DLD1 (cell line): ENCODE data around the gene SLC22A23.

Experiments
- in situ Hi-C: cut with HindIII; loops from 2 replicates; pipeline ENCODE4 v1.10.0; 2017; ENCODE audit warnings: low sequenced_read_pairs

SLC22A23 gene

DNA sequence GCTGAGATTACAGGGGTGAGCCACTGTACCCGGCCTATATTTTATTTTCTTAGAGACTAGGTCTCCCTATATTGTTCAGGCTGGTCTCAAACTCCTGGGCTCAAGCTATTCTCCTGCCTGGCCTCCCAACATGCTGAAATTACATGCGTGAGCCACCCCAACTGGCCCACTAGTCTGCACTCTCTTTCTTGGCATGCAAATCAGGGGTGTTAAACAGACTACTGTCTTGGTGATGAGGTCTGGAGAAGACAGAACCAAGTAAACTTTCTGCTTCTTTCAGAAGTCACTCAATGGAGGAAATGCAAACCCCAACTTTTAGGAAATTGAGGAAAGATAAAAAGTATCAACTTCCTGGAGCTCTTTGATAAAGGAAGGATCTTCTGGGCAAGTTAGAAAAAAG, 221.4 kb downstream of the SLC22A23 start:
- in situ Hi-C loops, result no loop called here

DNA sequence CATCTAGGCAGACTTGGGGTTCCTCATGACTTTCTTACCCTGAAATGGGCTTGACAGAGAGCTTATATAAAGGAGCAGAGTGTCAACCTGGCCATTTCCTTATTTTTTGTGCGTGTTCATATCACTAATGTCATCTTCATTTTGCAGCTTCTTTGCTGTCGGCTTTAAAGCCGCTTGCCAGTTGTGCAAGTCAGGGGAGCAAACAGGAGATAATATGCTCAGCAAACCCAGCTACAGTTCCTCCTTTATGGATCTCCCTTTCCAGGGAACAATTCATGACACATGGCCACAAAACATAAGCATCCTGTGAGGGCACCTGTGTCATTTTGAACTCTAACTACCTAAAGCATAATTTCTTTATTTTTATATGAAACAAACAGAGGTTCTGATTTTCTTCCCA, 222.9 kb downstream of the SLC22A23 start:
- in situ Hi-C loops, result no loop called here

DNA sequence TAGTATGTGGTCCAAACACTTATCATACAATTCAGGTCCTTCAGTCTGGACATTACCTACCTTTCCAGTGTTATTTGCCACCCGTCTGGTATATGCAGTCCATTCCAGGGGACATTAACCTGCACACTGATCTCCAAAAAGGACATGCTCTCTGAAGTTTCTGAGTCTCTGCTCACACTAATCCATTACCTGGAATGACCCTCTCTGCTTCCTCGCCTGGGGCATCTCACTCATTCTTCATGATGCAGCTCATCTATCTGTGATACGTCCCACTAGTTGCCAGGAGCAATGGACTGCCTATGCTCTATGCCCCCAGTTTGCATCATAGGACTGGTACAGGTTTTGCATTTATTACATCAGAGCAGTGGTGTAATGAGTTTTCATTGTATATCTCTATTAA, 223.5 kb downstream of the SLC22A23 start:
- in situ Hi-C loops, result no loop called here

DNA sequence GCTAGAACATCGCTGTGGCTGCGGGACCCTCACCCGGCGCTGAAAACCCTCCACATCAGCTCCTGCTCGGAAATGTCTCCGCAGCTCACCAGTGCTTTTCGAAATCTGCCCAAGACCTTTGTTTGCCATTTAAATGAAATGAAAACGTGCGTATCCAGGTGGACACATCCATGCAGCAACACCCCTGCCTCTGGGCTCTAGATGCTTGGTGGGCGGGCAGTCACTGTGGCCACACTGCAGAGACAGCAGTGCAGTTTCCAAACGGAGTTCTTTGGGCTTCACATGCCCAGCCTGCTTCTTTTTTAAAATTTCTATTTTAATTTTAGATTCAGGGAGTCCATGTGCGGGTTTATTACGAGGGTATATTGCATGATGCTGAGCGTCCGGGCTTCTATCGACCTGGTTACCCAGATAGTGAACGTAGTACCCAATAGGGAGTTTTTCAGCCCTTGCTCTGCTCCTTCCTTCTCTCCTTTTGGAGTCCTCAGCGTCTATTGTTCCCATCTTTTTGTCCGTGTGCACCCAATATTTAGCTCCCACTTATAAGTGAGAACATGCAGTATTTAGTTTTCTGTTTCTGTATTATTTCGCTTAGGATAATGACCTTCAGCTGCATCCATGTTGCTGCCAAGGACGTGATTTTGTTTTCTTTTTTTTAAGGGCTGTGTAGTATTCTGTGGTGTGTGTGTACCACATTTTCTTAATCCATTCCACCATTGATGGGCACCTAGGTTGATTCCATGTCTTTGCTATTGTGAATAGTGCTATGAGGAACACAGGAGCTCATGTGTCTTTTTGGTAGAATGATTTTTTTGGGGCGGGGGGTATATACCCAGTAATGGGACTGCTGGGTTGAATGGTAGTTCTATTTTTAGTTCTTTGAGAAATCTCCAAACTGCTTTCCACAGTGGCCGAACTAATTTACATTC, 224.6 kb downstream of the SLC22A23 start:
- in situ Hi-C loops, result no loop called here

DNA sequence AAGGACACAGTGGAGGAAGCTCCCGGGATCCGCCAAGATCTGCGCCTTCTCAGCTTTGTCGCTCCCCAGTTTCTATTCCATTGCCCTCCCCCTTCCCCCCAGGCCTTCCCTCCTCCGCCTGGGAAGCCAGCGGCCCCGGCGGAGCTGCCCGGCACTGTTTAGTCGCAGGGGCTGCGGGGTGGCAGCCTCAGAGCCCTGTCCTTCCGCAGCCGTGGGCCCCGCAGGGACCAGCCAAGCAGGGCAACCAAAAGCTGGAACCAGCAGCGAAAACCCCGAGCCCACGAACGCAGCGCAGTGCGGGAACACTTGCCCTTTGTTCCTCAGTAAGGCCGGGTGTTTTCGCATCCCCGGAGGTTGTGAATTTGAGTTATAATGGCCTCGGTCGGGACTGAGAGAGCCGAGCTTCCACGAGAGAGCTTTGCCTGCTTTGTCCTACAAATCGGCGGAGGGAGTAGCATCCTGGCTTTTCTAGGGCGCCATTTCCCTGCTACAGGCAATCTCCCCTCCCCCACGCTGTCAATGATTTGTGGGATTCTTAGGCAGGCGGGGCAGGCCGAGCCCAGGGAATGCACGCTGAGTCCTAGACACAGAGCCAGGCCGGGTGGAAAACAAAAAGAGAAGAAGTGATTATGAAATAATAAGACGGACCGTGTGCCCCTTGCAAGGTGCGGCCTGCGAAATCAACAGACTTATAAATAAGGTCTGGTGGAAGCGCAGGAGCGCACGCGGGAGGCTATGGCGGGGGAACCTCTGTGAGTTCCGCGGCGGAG, 225.4 kb downstream of the SLC22A23 start:
- in situ Hi-C loops, result no loop called here

DNA sequence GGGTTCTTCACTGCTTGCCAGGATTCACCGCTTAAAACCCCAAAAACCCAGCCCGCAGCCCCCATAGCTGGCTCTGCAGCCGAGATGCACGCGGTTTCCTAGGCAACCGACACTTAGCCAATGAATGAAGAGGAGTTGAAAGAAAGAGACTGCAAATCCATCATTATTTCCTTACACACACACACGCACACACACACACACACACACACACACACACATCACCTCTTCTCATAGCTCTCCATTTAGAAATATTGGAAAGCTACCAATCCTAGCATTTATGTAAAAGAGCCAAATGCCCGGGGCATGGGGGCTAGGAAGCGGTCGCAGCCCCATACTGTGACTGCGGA, 226.0 kb downstream of the SLC22A23 start:
- in situ Hi-C loops, result no loop called here

DNA sequence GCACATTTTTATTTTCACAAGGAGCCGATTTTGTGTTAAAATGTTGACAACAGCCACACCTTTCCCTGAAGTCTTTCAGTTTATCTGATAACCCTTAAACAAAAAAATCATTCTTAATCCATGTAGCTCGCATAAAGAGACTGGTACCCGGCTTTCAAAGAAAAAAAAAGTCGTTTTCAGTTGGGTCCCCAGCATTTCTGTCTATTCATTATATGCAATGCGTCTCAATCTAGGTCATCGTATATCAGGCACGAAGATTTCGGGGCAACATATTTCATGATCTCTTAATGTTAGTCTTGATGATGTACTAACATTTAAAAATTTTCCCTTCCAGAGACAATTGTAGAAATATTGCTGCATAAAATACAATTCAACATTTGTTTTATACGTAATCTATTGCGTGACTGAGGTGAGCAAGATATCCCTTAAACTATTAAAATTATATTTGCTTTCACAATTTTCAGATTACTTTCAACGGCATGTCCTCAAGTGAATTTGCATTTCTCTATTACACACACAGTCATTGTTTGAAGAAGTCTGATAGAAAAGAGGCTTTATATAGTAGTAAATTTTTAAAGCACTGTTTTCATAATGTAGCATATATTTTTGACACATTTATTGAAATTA, 226.5 kb downstream of the SLC22A23 start:
- in situ Hi-C loops, result no loop called here

DNA sequence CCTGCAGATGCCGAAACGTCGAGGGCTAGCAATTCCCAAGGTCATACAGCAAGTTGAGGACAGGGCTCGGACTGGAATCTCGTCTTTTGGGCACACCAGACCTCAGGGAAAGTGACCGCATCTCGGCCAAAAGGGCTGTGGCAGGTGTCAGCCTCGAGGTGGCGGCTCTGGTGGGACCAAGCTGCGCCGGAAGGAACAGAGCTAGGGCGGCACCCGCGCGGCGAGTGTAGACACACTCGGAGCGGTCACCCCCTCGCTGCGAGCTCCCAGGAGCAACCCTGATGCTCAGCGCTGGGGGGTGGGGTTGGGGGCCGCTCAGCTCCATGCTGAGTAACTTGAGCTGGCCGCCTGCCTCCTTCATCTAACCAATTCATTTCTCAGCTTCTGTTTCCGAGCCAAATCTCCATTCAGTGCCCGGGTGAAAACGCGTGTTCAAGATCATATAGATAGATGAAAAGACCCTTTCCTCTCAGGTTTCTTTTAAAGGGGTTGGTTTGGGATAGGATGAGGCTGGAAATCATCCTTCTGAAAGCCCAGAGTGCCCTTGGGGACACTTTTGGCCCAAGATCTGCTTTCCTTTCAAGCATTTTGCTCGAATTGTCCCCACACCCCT, 227.2 kb downstream of the SLC22A23 start:
- in situ Hi-C loops, result no loop called here

DNA sequence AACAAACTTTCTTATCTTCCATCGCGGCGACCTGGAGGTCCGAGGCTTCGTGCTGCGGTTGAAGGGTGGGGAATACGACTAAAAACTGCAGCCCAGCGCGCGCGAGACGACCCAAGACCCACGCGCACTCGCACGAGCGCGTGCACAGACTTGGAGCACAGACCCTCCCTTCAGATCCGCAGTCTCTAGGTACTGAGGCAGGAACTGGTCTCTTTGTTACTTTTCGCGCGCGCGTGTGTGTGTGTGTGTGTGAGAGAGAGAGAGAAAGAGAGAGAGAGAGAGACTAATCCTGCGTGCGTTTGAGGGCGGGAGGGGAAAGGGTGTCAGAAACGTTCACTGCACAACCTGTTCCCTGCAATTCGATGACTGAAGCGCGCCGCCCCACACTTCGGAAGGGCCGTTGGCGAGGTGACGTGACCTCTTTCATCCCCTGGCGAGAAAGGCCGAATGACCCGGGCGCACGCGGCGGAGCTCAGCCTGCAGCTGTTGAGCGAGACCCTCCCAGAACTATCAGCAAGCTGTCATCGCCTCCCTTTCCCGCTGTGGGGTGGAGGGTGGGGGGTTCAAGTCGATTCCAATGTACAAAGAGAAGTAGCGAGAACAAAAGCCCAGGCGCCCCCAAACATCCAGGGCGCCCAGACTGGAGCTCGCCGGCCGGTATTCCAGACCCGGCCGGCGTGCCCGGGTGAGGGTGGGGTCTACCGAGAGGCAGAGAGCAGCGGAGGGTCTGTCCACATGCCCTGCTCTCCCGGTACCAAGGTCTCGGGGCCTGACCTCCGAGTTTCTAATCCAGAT, 227.9 kb downstream of the SLC22A23 start:
- in situ Hi-C loops, result no loop called here

DNA sequence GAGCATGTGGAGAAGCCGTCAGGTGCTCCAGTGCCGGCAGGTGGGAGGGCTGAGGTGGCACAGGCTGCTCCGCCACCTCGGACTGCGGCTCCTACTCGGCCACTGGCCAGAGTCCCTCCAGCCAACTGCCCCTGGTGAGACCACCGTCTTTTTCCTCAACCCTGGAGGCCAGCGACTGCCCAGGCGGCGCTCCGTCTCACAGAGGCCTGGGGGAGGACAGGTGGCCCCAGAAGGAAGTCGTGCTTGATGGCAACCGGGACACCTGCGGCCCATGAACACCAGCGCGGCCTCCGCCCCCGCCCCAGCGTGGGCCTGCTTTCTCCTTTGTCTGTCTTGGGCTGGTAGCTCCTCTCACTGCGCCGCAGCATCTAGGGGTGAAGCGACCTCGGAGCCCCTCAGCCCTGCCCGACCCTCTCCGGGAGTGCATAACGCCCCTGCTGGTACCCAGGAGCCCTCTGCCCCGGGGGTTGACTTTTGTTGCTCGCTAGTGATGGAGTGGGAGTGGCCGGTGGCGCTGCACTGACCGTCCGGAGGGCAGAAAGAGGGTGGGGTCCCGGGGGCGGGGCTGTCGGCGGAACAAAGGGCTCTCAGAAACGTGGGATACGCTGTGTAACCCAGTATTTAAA, 228.7 kb downstream of the SLC22A23 start:
- in situ Hi-C loops, result no loop called here

DNA sequence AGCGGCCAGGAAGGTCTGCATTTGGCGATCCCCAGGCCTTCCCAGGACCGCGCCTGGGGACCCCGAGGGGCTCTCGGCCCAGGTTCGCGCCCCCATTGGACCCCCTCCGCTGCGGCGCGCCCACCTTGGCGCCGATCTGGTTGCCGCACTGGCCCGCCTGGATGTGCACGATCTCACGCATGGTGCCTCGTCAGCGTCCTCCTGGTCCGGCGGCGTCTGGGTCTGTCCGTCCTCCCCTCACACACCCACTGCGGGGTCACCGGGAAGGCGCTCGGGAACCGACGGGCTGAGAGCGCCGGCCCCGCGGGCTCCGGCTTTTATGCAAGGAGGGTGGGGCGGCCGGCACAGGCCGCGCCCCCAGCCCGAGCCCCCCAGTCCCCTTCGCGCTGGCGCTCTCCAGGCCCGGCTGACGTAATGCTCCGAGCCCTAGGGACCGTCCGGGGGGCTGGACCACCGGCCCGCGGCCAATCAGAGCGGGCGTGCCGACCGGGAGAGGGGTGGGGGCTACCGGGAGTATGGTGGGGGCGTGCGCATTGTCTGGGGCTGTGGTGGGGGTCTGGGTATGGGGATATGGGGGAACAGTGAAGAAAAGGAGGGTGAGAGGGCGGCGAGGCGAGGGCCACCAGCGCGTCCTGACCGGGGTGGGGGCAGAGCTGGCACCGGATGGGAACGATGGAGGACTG, 229.3 kb downstream of the SLC22A23 start, which contains the start of gene TUBB2B:
Gene TUBB2B, minus strand, starts transcription at position 291 of the 683 bp plus-strand sequence. Its CDS starts 110 bp downstream, at position 181.
- in situ Hi-C loops, result no loop called here

DNA sequence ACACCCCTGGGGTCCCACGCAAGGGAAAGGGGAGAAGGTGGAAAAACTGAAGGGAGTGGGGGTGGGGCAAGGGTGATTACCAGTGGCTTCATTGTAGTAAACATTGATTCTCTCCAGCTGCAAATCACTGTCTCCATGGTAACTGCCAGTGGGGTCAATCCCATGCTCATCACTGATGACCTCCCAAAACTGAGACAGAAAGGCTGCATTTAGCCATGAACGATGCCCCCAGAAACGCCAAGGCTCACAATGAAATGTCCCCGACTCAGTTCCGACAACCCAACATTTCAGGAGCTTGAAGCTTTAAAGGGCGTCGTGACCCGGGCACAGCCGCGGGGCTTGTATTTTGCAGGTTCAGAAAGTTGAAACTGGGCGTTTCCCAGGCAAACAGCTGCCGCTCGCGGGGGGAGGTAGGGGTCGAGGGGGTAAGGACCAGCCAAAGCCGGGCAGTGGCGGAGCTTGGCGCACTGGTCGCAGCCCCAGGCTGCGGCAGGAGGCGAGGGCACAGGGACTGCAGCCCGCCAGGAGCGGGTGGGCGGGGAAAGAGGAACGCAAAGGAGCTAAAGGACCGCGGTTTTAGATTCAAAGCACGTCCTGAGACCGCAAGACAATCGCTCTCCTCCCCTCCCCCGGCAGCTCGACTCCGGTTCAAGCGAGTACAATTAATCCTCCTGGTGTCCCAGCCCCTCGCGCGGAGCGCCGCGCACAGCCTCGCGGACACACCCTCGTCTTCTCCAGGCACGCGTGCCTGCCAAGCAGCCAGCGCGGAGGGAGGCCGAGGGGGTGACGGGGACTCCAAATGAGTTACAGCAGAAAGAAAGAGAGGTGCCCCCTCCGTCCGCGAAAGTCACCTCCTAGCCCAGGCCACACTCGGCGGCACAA, 230.1 kb downstream of the SLC22A23 start:
- in situ Hi-C loops, result no loop called here

DNA sequence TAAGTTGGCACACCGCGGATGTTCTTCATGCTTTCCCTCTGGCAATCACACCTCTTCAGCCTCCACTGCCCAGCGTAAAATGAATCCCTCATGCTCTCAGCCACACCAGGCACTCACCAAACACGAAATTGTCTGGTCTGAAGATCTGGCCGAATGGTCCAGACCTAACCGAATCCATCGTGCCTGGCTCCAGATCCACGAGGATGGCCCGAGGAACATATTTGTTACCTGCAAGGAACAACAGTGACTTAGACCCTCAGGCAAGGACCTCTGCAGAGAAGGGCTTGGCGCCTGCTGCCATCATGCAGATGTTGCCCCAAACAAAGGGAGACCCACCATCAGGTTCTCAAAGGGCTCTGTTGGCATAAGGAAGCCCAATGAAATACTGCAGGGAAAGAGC, 230.8 kb downstream of the SLC22A23 start:
- in situ Hi-C loops, result no loop called here

DNA sequence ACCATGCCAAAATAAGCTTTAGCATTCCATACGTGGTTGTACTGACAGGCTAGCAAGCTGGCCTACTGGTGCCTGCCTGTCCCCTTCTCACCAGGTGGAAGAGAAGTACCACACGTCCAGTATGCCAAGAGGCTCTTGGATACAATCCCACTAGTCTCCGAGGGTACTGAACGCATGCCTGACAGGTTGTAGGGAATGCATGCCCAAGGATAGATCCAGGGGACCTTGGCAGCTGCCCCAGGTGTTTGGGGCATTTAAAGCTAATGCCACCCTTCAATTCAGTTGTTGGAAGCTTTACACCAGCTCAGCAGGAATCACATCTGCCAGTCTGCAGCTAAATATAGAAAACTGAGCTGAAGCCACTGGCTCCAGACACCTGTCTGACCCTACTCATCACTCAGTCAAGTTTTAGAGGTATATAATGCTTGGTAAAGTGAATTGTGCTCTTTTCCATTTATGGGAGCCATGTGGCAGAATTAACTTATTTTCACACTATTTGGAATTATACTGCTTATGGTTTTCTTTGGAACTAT, 234.3 kb downstream of the SLC22A23 start:
- in situ Hi-C loops, result no loop called here

DNA sequence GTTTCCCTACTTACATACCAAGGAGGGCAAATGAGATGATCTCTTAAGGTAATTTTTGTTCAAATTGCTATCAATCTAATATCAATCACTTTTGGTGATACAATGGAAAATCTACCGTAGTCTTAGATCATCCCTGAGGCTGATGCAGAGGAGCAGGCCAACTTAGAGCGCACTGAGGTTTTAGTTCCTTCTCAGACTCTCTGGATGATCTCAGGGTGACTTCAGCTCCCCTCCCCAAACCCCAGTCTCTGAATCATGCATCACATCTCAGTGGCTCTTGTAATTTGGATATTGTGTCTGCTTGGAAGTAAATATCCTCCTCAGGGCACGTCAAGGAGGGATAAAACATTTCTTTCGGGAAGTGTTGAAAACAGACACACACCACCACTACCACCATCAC, 235.3 kb downstream of the SLC22A23 start:
- in situ Hi-C loops, result no loop called here

DNA sequence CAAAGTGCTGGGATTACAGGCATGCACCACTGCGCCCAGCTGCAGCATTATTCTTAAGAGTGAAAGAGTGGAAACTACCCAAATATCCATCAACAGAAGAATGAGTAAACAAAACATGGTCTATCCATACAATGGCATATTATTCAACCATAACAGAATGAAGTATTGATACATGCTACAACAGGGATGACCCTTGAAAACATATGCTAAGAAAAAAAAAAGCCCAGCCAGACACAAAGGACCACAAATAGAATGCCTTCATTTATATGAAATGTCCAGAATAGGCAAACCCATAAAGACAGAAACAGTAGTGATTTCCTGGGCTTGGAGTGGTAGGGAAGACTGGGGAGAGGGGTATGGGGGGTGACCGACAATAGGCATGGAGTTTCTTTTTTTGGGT, 236.5 kb downstream of the SLC22A23 start:
- in situ Hi-C loops, result no loop called here
